Gastrocnemius medialis (tissue), 4 donors: ENCODE measurements around the gene GHRH.

ENCODE experiments used
- CTCF ChIP-seq, 5 experiments: fragments of 450-650 bp in 3 of 5; fragments of 200-600 bp in 2 of 5; sonication (generic) in 2 of 5; IDR thresholded peaks in 4 of 5; conservative IDR thresholded peaks in 1 of 5; 1 replicate in 4 of 5; 2 replicates in 1 of 5; pipeline ENCODE4 v1.5.1; 2016 to 2019; ENCODE audit warnings: antibody characterized with exemption in 5 of 5, mild to moderate bottlenecking in 3 of 5, moderate library complexity in 3 of 5
- POLR2A ChIP-seq, 2 donors: fragments of 450-650 bp; IDR thresholded peaks; one replicate each; pipeline ENCODE4 v1.6.1; 2017; ENCODE audit warnings: antibody characterized with exemption in 2 of 2, mild to moderate bottlenecking in 2 of 2, moderate library complexity in 2 of 2

GRCh38 chr20:37265152-37265551, 3.5 kb upstream of the GHRH start:
- no peak for TF ChIP-seq CTCF (IDR thresholded peaks at IDR 0.05 in 4 of 5, conservative IDR thresholded peaks at IDR 0.05 in 1 of 5)
- no peak for TF ChIP-seq POLR2A (IDR thresholded peaks at IDR 0.05)
